ENCODE measurements around the gene KLF13. TPM values are rescaled to one million over a fixed set of nuclear protein-coding genes. Genes with fewer than 3 reads are reported as not detected.
A peak's percentile ranks its signal among the peaks of the same experiment; 100 is the strongest.

Gene KLF13
- polyA plus RNA-seq, 1 experiment = 16.8 TPM

DNA sequence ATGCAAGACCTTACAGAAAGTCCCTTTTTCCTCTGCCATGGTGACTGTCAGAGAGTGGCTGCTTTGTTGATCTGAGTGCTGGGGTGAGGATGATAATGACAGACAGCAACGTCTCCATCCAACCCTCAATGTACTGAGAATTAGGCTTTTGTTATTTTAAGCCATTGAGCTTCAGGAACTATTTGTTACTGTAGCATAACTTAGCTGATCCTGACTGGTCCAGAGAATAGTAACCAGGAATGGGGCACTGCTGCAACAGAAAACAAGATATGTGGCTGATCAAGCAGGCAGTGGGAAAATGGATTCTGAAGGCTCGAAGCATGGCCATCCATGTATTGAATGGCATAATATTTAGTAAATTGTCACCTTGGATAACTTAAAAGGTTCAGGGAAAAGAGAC, 5.2 kb upstream of the KLF13 start:
- ChIA-PET POLR2A (no interaction called here), CTCF (no interaction called here)
- Histone ChIP-seq H3K27ac (ENCODE audit: low read depth, low read length) (no peak overlapping the region), H3K27me3 (ENCODE audit: control insufficient read depth, insufficient read depth, low read length) (peaks cover 32% of the 10 kb centered on the region), H3K4me3 (ENCODE audit: low read depth, low read length) (no peak overlapping the region), H3K9me3 (ENCODE audit: control insufficient read depth, insufficient read depth, low read length) (no peaks in the 10 kb centered on the region; the same call in 1 of the 2 replicates)
- TF ChIP-seq, protein P1, sequence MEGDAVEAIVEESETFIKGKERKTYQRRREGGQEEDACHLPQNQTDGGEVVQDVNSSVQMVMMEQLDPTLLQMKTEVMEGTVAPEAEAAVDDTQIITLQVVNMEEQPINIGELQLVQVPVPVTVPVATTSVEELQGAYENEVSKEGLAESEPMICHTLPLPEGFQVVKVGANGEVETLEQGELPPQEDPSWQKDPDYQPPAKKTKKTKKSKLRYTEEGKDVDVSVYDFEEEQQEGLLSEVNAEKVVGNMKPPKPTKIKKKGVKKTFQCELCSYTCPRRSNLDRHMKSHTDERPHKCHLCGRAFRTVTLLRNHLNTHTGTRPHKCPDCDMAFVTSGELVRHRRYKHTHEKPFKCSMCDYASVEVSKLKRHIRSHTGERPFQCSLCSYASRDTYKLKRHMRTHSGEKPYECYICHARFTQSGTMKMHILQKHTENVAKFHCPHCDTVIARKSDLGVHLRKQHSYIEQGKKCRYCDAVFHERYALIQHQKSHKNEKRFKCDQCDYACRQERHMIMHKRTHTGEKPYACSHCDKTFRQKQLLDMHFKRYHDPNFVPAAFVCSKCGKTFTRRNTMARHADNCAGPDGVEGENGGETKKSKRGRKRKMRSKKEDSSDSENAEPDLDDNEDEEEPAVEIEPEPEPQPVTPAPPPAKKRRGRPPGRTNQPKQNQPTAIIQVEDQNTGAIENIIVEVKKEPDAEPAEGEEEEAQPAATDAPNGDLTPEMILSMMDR (IDR thresholded peaks at IDR 0.05; ENCODE audit: low read depth, low read length) = no peak
- no peak for DNase-seq (ENCODE audit: low read depth, low spot score)

- no peak overlapping the region for H3K4me3 ChIP-seq (ENCODE audit: low read depth, low read length)
- CTCF ChIA-PET = interaction anchor here (1.1 to 4.5 kb wide), 2 partner anchors 130 to 166 kb away, joined by 3 to 20 read pairs; no protein-coding TSS in a partner anchor
- TF ChIP-seq, protein P1 (IDR thresholded peaks at IDR 0.05; ENCODE audit: low read depth, low read length) = no peak
- POLR2A ChIA-PET = no interaction called here
- no peak overlapping the region for H3K27ac ChIP-seq (ENCODE audit: low read depth, low read length)
- no peak for DNase-seq (ENCODE audit: low read depth, low spot score)
- H3K9me3 ChIP-seq (ENCODE audit: control insufficient read depth, insufficient read depth, low read length) = no peaks in the 10 kb centered on the region; the same call in 1 of the 2 replicates
- H3K27me3 ChIP-seq (ENCODE audit: control insufficient read depth, insufficient read depth, low read length) = peaks cover 24% of the 10 kb centered on the region
These were observed 4.1 kb upstream of the KLF13 start for GRCh38 chr15:31322504-31322903.

DNA sequence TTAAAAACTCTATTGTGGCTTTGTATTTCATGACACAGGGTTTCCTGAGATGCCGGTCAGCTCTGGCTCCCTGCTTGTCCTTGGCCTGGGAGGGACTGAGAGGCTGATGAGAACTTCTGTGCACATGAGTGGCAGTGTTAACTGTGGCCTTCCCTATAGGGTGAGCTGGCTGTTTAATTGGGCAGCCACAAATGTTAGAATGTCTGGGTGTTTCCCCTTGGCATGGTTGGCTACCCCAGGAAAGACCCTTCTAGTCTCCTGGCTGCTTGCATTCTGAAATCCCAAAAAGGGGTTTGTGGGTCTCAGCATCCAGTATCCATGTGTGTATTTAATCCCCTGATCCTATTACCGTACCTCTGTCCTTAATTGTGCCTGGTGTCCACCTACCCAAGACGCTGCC, 3.0 kb upstream of the KLF13 start:
- peaks cover 13% of the 10 kb centered on the region for H3K27me3 ChIP-seq (ENCODE audit: control insufficient read depth, insufficient read depth, low read length)
- ChIA-PET CTCF (interaction anchor here (0.6 to 4.5 kb wide), 3 partner anchors 165 to 536 kb away, joined by 3 to 20 read pairs (median 4); no protein-coding TSS in a partner anchor), POLR2A (no interaction called here)
- H3K9me3 ChIP-seq (ENCODE audit: control insufficient read depth, insufficient read depth, low read length) = no peaks in the 10 kb centered on the region; the same call in 1 of the 2 replicates
- H3K4me3 ChIP-seq (ENCODE audit: low read depth, low read length) = no peak overlapping the region
- DNase-seq (ENCODE audit: low read depth, low spot score) = no peak
- H3K27ac ChIP-seq (ENCODE audit: low read depth, low read length) = no peak overlapping the region
- TF ChIP-seq, protein P1 (IDR thresholded peaks at IDR 0.05; ENCODE audit: low read depth, low read length) = no peak

DNA sequence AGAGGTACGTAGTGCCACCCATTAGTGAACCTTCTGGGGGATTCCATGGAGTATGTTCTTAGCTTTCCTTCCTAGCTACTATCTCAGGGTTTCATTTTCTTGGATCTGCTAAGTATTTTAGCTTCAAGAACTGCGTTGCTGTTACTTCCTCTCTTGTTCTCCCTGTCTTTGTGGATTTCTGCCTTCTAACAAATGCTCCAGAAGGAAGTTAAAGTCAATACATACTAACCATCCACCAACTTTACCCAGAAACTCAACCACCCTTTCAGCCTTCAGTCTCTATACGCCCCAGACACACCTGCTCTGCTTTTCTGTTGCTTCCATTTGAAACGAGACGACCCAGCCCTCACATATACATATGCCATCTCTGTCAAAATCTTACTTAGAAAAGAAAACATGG, 2.4 kb upstream of the KLF13 start:
- Histone ChIP-seq H3K27me3 (ENCODE audit: control insufficient read depth, insufficient read depth, low read length) (peaks cover 9% of the 10 kb centered on the region), H3K4me3 (ENCODE audit: low read depth, low read length) (no peak overlapping the region), H3K9me3 (ENCODE audit: control insufficient read depth, insufficient read depth, low read length) (no peaks in the 10 kb centered on the region; the same call in 1 of the 2 replicates), H3K27ac (ENCODE audit: low read depth, low read length) (no peak overlapping the region)
- TF ChIP-seq, protein P1 (IDR thresholded peaks at IDR 0.05; ENCODE audit: low read depth, low read length) = no peak
- ChIA-PET POLR2A (no interaction called here), CTCF (interaction anchor here (0.5 to 4.5 kb wide), 3 partner anchors 130 to 166 kb away, joined by 4 to 20 read pairs (median 8); no protein-coding TSS in a partner anchor)
- DNase-seq (ENCODE audit: low read depth, low spot score) = no peak

- Histone ChIP-seq H3K27me3 (ENCODE audit: control insufficient read depth, insufficient read depth, low read length) (peaks cover 6% of the 10 kb centered on the region), H3K9me3 (ENCODE audit: control insufficient read depth, insufficient read depth, low read length) (no peaks in the 10 kb centered on the region; the same call in 1 of the 2 replicates), H3K27ac (ENCODE audit: low read depth, low read length) (peak overlapping the region; percentile 11), H3K4me3 (ENCODE audit: low read depth, low read length) (peak overlapping the region; percentile 70)
- DNase-seq (ENCODE audit: low read depth, low spot score) = no peak
- ChIA-PET CTCF (interaction anchor here (1.5 to 4.5 kb wide), 3 partner anchors 110 to 166 kb away, joined by 4 to 20 read pairs (median 5); no protein-coding TSS in a partner anchor), POLR2A (interaction anchor here (1.4 kb wide), 1 partner anchor 68 kb away, joined by 4 read pairs; no protein-coding TSS in a partner anchor)
- TF ChIP-seq, protein P1 (IDR thresholded peaks at IDR 0.05; ENCODE audit: low read depth, low read length) = no peak
These were observed 1.6 kb upstream of the KLF13 start for GRCh38 chr15:31324806-31325594.

Data from AG04450 (cell line).